ENCODE results near the gene GDI1. TPM values are rescaled to one million over a fixed set of nuclear protein-coding genes. Genes with fewer than 3 reads are reported as not detected.
A peak's percentile ranks its signal among the peaks of the same experiment; 100 is the strongest.

The GDI1 gene
- total and polyA plus RNA-seq, 9 of the 15 experiments (the other 6 are each of a cell fraction or from before 2014, with no cell fraction given), result 0.97 to 82.6 (median 37.5) TPM

DNA sequence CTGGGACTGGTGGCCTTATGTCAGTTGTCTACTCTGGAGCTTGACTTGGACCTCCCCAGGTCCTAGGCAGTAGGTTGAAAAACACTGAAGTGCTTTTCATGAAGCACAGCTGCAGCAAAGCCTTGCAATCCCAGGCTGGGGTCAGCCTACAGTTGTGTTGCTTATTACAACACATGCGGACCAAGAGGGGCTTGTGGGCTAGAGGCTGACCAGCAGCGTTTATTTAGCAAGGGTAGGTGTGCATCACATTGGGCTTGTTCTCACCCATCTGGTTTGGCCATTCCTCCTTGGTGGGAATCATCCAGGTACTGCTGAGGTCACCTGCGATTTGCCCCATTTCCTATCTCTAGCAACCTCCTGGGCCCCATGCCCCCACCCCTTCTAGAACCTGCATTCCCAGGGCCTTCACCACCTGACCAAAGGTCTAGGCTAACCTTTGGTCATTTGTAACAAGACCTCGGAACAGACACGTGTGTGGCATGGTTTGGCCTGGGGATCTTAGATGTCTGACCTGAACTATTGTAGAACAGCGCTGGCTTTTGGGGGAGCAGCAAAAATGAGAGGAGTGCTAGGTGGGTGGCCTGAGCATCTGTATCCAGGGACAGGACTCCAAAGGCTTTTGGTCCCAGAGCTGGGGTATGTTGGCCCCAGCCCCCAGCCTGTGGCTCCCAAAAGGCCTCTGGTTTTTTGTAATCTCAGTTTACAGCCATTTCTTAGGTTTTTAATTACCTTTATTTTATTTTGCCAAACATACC, 35.7 kb upstream of the GDI1 start (continued):
- TF ChIP-seq HNRNPLL (IDR thresholded peaks at IDR 0.05; ENCODE audit: low read depth, low read length, poor library complexity, severe bottlenecking), result no peak
- TF ChIP-seq ZFX (CRISPR knock-in tag; IDR thresholded peaks at IDR 0.05), result no peak
- no peak for TF ChIP-seq ZNF780A (CRISPR knock-in tag; IDR thresholded peaks at IDR 0.05)
- no peak for TF ChIP-seq ZNF583 (CRISPR knock-in tag; IDR thresholded peaks at IDR 0.05)
- TF ChIP-seq ZNF445 (CRISPR knock-in tag; IDR thresholded peaks at IDR 0.05; ENCODE audit: low read depth), result no peak
- TF ChIP-seq, protein P1, sequence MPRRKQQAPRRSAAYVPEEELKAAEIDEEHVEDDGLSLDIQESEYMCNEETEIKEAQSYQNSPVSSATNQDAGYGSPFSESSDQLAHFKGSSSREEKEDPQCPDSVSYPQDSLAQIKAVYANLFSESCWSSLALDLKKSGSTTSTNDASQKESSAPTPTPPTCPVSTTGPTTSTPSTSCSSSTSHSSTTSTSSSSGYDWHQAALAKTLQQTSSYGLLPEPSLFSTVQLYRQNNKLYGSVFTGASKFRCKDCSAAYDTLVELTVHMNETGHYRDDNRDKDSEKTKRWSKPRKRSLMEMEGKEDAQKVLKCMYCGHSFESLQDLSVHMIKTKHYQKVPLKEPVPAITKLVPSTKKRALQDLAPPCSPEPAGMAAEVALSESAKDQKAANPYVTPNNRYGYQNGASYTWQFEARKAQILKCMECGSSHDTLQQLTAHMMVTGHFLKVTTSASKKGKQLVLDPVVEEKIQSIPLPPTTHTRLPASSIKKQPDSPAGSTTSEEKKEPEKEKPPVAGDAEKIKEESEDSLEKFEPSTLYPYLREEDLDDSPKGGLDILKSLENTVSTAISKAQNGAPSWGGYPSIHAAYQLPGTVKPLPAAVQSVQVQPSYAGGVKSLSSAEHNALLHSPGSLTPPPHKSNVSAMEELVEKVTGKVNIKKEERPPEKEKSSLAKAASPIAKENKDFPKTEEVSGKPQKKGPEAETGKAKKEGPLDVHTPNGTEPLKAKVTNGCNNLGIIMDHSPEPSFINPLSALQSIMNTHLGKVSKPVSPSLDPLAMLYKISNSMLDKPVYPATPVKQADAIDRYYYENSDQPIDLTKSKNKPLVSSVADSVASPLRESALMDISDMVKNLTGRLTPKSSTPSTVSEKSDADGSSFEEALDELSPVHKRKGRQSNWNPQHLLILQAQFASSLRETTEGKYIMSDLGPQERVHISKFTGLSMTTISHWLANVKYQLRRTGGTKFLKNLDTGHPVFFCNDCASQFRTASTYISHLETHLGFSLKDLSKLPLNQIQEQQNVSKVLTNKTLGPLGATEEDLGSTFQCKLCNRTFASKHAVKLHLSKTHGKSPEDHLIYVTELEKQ (CRISPR knock-in tag; IDR thresholded peaks at IDR 0.05), result no peak
- no peak for TF ChIP-seq XRCC5 (IDR thresholded peaks at IDR 0.05; ENCODE audit: low read depth, low read length)
- peak; percentile 65; the same call in 1 of the 2 replicates for TF ChIP-seq RUNX1 (IDR thresholded peaks at IDR 0.05; ENCODE audit: low read depth)
- TF ChIP-seq, protein P2, sequence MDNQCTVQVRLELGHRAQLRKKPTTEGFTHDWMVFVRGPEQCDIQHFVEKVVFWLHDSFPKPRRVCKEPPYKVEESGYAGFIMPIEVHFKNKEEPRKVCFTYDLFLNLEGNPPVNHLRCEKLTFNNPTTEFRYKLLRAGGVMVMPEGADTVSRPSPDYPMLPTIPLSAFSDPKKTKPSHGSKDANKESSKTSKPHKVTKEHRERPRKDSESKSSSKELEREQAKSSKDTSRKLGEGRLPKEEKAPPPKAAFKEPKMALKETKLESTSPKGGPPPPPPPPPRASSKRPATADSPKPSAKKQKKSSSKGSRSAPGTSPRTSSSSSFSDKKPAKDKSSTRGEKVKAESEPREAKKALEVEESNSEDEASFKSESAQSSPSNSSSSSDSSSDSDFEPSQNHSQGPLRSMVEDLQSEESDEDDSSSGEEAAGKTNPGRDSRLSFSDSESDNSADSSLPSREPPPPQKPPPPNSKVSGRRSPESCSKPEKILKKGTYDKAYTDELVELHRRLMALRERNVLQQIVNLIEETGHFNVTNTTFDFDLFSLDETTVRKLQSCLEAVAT (IDR thresholded peaks at IDR 0.05), result 0 out of 4 replicates have a peak, but pooled peaks of 1 of the 2 experiments have one; percentile 40
- TF ChIP-seq NR2C1 (IDR thresholded peaks at IDR 0.05), result no peak
- no peak for TF ChIP-seq NR2C1 (tag; IDR thresholded peaks at IDR 0.05)
- TF ChIP-seq MXI1 (IDR thresholded peaks at IDR 0.05; ENCODE audit: low read depth, low read length), result peak; percentile 10; the same call in 1 of the 2 replicates
- no peak for TF ChIP-seq MCM7 (IDR thresholded peaks at IDR 0.05)
- no peak for TF ChIP-seq SRSF3 (IDR thresholded peaks at IDR 0.05; ENCODE audit: insufficient read depth, low read length)
